Right atrium auricular region (tissue), 2 donors: ENCODE results near the gene GPR183. TPM values are rescaled to one million over a fixed set of nuclear protein-coding genes. Genes with fewer than 3 reads are reported as not detected.
A peak's percentile ranks its signal among the peaks of the same experiment; 100 is the strongest.

Experiments
- DNase-seq: peaks from one replicate; pipeline ENCODE4 v3.0.0-alpha.2; 2019; ENCODE audit warnings: low spot score
- H3K27ac ChIP-seq, 2 donors: fragments of 200-600 bp; sonication (generic); 1 replicate in 1 of 2; 2 replicates in 1 of 2; pipeline ENCODE4 v1.5.1; 2016 to 2019
- H3K27me3 ChIP-seq, 2 donors: fragments of 200-600 bp; sonication (generic); one replicate each; pipeline versions ENCODE4 v1.5.1 to v1.6.0; 2017 to 2019
- H3K36me3 ChIP-seq: fragments of 200-600 bp; sonication (generic); one replicate; pipeline ENCODE4 v1.5.1; 2016
- H3K4me1 ChIP-seq, 2 donors: fragments of 200-600 bp; sonication (generic); one replicate each; pipeline versions ENCODE4 v1.5.1 to v1.6.0; 2017 to 2019
- H3K4me3 ChIP-seq, 2 donors: fragments of 200-600 bp; sonication (generic); 1 replicate in 1 of 2; 2 replicates in 1 of 2; pipeline ENCODE4 v1.5.1; 2017 to 2019; ENCODE audit warnings: mild to moderate bottlenecking in 1 of 2, moderate library complexity in 1 of 2
- H3K9me3 ChIP-seq, 2 donors: fragments of 200-600 bp; sonication (generic); one replicate each; pipeline ENCODE4 v1.5.1; 2019
- CTCF ChIP-seq, 2 donors: fragments of 200-600 bp; sonication (generic); IDR thresholded peaks; one replicate each; pipeline ENCODE4 v1.5.1; 2019; ENCODE audit warnings: antibody characterized with exemption in 2 of 2
- total RNA-seq, 2 donors: library from RNA; depleted of rRNA; stranded (reverse); fragments of >200 nt; gene quantifications; one replicate each; pipeline ENCODE4 v1.1.0, GENCODE V29; 2016

GPR183 gene
- total RNA-seq, 2 donors from 2014 or later = 7.6 to 13.3 TPM

GRCh38 chr13:99305158-99305557, 2.0 kb downstream of the GPR183 start:
- Histone ChIP-seq H3K9me3 (no peaks in the 10 kb centered on the region), H3K4me1 (peaks cover 0 to 12% of the 10 kb centered on the region in 2 donors), H3K27ac (peak overlapping the region; percentile 30 to 64), H3K27me3 (no peaks in the 10 kb centered on the region), H3K4me3 (peak overlapping the region in 1 of 2 donors; percentile 12), H3K36me3 (no peaks in the 10 kb centered on the region)
- TF ChIP-seq CTCF (IDR thresholded peaks at IDR 0.05) = no peak
- DNase-seq = no peak

GRCh38 chr13:99304541-99304940, 2.7 kb downstream of the GPR183 start:
- Histone ChIP-seq H3K9me3 (no peaks in the 10 kb centered on the region), H3K4me3 (no peak overlapping the region), H3K27ac (peak overlapping the region; percentile 30 to 64), H3K4me1 (peaks cover 0 to 12% of the 10 kb centered on the region in 2 donors), H3K27me3 (no peaks in the 10 kb centered on the region), H3K36me3 (no peaks in the 10 kb centered on the region)
- DNase-seq = no peak
- no peak for TF ChIP-seq CTCF (IDR thresholded peaks at IDR 0.05)

- no peak overlapping the region for H3K4me3 ChIP-seq
- no peak for DNase-seq
- no peak for TF ChIP-seq CTCF (IDR thresholded peaks at IDR 0.05)
- H3K27me3 ChIP-seq = no peaks in the 10 kb centered on the region
- peak overlapping the region; percentile 21 to 64 for H3K27ac ChIP-seq
- no peaks in the 10 kb centered on the region for H3K36me3 ChIP-seq
- H3K4me1 ChIP-seq = peaks cover 0 to 12% of the 10 kb centered on the region in 2 donors
- no peaks in the 10 kb centered on the region for H3K9me3 ChIP-seq
These were observed 3.2 kb downstream of the GPR183 start for GRCh38 chr13:99303863-99304521.

GRCh38 chr13:99302637-99303505, 4.3 kb downstream of the GPR183 start:
- Histone ChIP-seq H3K36me3 (no peaks in the 10 kb centered on the region), H3K27me3 (no peaks in the 10 kb centered on the region), H3K27ac (peak overlapping the region in 1 of 2 donors; percentile 8), H3K9me3 (no peaks in the 10 kb centered on the region), H3K4me1 (peaks cover 0 to 4% of the 10 kb centered on the region in 2 donors), H3K4me3 (no peak overlapping the region)
- no peak for TF ChIP-seq CTCF (IDR thresholded peaks at IDR 0.05)
- no peak for DNase-seq

GRCh38 chr13:99301913-99302636, 5.1 kb downstream of the GPR183 start:
- Histone ChIP-seq H3K4me1 (no peaks in the 10 kb centered on the region), H3K4me3 (no peak overlapping the region), H3K27me3 (no peaks in the 10 kb centered on the region), H3K27ac (peak overlapping the region in 1 of 2 donors; percentile 8), H3K9me3 (no peaks in the 10 kb centered on the region), H3K36me3 (no peaks in the 10 kb centered on the region)
- no peak for TF ChIP-seq CTCF (IDR thresholded peaks at IDR 0.05)
- no peak for DNase-seq
